ENCODE results near the gene IFIT3.
"Not testable (repeated sequence)": the region's sequence is repeated elsewhere in the genome, so short reads cannot be mapped to it uniquely, and the experiment has no call there.

The IFIT3 gene

GRCh38 chr10:89338713-89339112 lies 10.9 kb downstream of the IFIT3 start:
- DNase-seq: no peak

- DNase-seq: no peak
Observed at GRCh38 chr10:89339875-89340274, 12.1 kb downstream of the IFIT3 start.

GRCh38 chr10:89341649-89342048 lies 13.9 kb downstream of the IFIT3 start:
- no peak for DNase-seq

- no peak for DNase-seq
Observed at GRCh38 chr10:89342206-89342958, 14.6 kb downstream of the IFIT3 start.

GRCh38 chr10:89343089-89343767 lies 15.4 kb downstream of the IFIT3 start:
- no peak for DNase-seq

GRCh38 chr10:89344156-89344555 lies 16.4 kb downstream of the IFIT3 start:
- DNase-seq: no peak

- DNase-seq: no peak
Observed at GRCh38 chr10:89345367-89346000, 17.7 kb downstream of the IFIT3 start.

GRCh38 chr10:89346405-89347254 lies 18.8 kb downstream of the IFIT3 start:
- DNase-seq: no peak

- no peak for DNase-seq
Observed at GRCh38 chr10:89347701-89348457, 20.1 kb downstream of the IFIT3 start.

- no peak for DNase-seq
Observed at GRCh38 chr10:89348481-89348880, 20.7 kb downstream of the IFIT3 start.

GRCh38 chr10:89348975-89349374 lies 21.2 kb downstream of the IFIT3 start:
- DNase-seq: no peak

GRCh38 chr10:89350631-89351315 lies 23.0 kb downstream of the IFIT3 start:
- DNase-seq: not testable (repeated sequence)

GRCh38 chr10:89351412-89351779 lies 23.6 kb downstream of the IFIT3 start:
- no peak for DNase-seq

- DNase-seq: no peak
Observed at GRCh38 chr10:89351780-89352597, 24.2 kb downstream of the IFIT3 start.

GRCh38 chr10:89352802-89353201 lies 25.0 kb downstream of the IFIT3 start:
- no peak for DNase-seq

- no peak for DNase-seq
Observed at GRCh38 chr10:89355394-89355931, 27.7 kb downstream of the IFIT3 start.

- no peak for DNase-seq
Observed at GRCh38 chr10:89357096-89357495, 29.3 kb downstream of the IFIT3 start.

GRCh38 chr10:89357975-89358374 lies 30.2 kb downstream of the IFIT3 start:
- no peak for DNase-seq

GRCh38 chr10:89360157-89360556 lies 32.4 kb downstream of the IFIT3 start:
- DNase-seq: no peak

- no peak for DNase-seq
Observed at GRCh38 chr10:89362929-89363328, 35.1 kb downstream of the IFIT3 start.

Data from NCI-H526 treated with DMSO at 0.1 percent for 48 hours (cell line).